CD14-positive monocyte (primary cell): ENCODE data around the gene TMEM179. TPM values are rescaled to one million over a fixed set of nuclear protein-coding genes. Genes with fewer than 3 reads are reported as not detected.

Experiments used
- DNase-seq, 3 donors: peaks; one replicate each; pipeline ENCODE4 v3.0.0-alpha.2; 2011 to 2022
- H2AFZ ChIP-seq: 2 replicates; pipeline ENCODE4 v1.6.0; 2012; ENCODE audit warnings: mild to moderate bottlenecking, low read depth, low read length, inconsistent platforms; ENCODE audit not compliant: insufficient read depth, poor library complexity, severe bottlenecking
- H3K27ac ChIP-seq, 2 donors: 1 replicate in 1 of 2; 2 replicates in 1 of 2; pipeline ENCODE4 v1.5.1; 2012 to 2013; ENCODE audit warnings: low read length in 2 of 2, control low read depth in 1 of 2, inconsistent platforms in 1 of 2, low read depth in 1 of 2, mild to moderate bottlenecking in 1 of 2
- H3K27me3 ChIP-seq, 2 donors: one replicate each; pipeline versions ENCODE4 v1.6.0 to v1.6.1; 2011 to 2013; ENCODE audit warnings: low read length in 2 of 2; ENCODE audit not compliant: control insufficient read depth in 2 of 2, insufficient read depth in 2 of 2
- H3K36me3 ChIP-seq, 2 donors: replicated peaks in 1 of 2; 1 replicate in 1 of 2; 2 replicates in 1 of 2; pipeline versions ENCODE4 v1.5.1 to v1.6.1; 2012 to 2013; ENCODE audit warnings: low read length in 2 of 2, control low read depth in 1 of 2, inconsistent platforms in 1 of 2, mild to moderate bottlenecking in 1 of 2; ENCODE audit not compliant: insufficient read depth in 2 of 2, control insufficient read depth in 1 of 2
- H3K4me1 ChIP-seq, 2 donors: 1 replicate in 1 of 2; 2 replicates in 1 of 2; pipeline versions ENCODE4 v1.5.1 to v1.6.1; 2012 to 2013; ENCODE audit warnings: low read length in 2 of 2, control low read depth in 1 of 2, inconsistent platforms in 1 of 2, mild to moderate bottlenecking in 1 of 2, moderate library complexity in 1 of 2; ENCODE audit not compliant: insufficient read depth in 2 of 2, control insufficient read depth in 1 of 2
- H3K4me2 ChIP-seq: replicated peaks from 2 replicates; pipeline ENCODE3; 2012; ENCODE audit warnings: low read length, moderate library complexity, mild to moderate bottlenecking; ENCODE audit not compliant: poor library complexity, severe bottlenecking; ENCODE audit errors: extremely low read depth
- H3K4me3 ChIP-seq, 3 experiments: fragments of 200-600 bp in 1 of 3; sonication (generic) in 1 of 3; replicated peaks in 1 of 3; 1 replicate in 2 of 3; 2 replicates in 1 of 3; pipeline ENCODE4 v1.5.1; 2011 to 2013; ENCODE audit warnings: low read length in 3 of 3, mild to moderate bottlenecking in 3 of 3, control low read depth in 2 of 3, low read depth in 2 of 3, inconsistent platforms in 1 of 3, moderate library complexity in 1 of 3
- H3K79me2 ChIP-seq: 2 replicates; pipeline ENCODE4 v1.6.0; 2012; ENCODE audit warnings: mild to moderate bottlenecking, control low read depth, inconsistent platforms, low read length, moderate library complexity; ENCODE audit not compliant: insufficient read depth
- H3K9ac ChIP-seq: 2 replicates; pipeline ENCODE4 v1.6.0; 2017; ENCODE audit warnings: low read length, mild to moderate bottlenecking; ENCODE audit not compliant: insufficient read depth, poor library complexity, severe bottlenecking
- H3K9me3 ChIP-seq, 2 donors: replicated peaks in 1 of 2; 1 replicate in 1 of 2; 2 replicates in 1 of 2; pipeline versions ENCODE4 v1.5.1 to v1.6.1; 2012 to 2013; ENCODE audit warnings: low read length in 2 of 2, control low read depth in 1 of 2; ENCODE audit not compliant: control insufficient read depth in 1 of 2, insufficient read depth in 1 of 2
- H4K20me1 ChIP-seq: 2 replicates; pipeline ENCODE4 v1.6.0; 2012; ENCODE audit warnings: mild to moderate bottlenecking, low read length, control low read depth, moderate library complexity; ENCODE audit not compliant: insufficient read depth
- H3K27ac Mint-ChIP-seq, 7 donors: one replicate each; pipeline ENCODE4 v1.8.0; 2020; ENCODE audit warnings: mild to moderate bottlenecking in 7 of 7, mixed read lengths in 7 of 7, moderate library complexity in 6 of 7, inconsistent platforms in 2 of 7
- H3K27me3 Mint-ChIP-seq, 3 donors: one replicate each; pipeline ENCODE4 v1.8.0; 2021 to 2022; ENCODE audit warnings: low read depth in 3 of 3, mild to moderate bottlenecking in 3 of 3, mixed read lengths in 3 of 3, moderate library complexity in 3 of 3, inconsistent platforms in 1 of 3
- H3K36me3 Mint-ChIP-seq, 2 donors: one replicate each; pipeline ENCODE4 v1.8.0; 2020; ENCODE audit warnings: mixed read lengths in 2 of 2, inconsistent platforms in 1 of 2, mild to moderate bottlenecking in 1 of 2
- H3K4me1 Mint-ChIP-seq: one replicate; pipeline ENCODE4 v1.8.0; 2020; ENCODE audit warnings: mild to moderate bottlenecking, mixed read lengths
- H3K4me3 Mint-ChIP-seq, 2 donors: one replicate each; pipeline ENCODE4 v1.8.0; 2020; ENCODE audit warnings: mild to moderate bottlenecking in 2 of 2, mixed read lengths in 2 of 2, moderate library complexity in 1 of 2
- H3K9me3 Mint-ChIP-seq, 7 donors: one replicate each; pipeline ENCODE4 v1.8.0; 2020 to 2022; ENCODE audit warnings: mixed read lengths in 7 of 7, mild to moderate bottlenecking in 6 of 7, moderate library complexity in 6 of 7, inconsistent platforms in 2 of 7
- WGBS: methylation state at CpG from one replicate; pipeline ENCODE4 v1.1.5; 2013; ENCODE audit warnings: missing lambda C conversion rate; ENCODE audit not compliant: insufficient coverage; 5-methylcytosine and 5-hydroxymethylcytosine counted together
- intact Hi-C, 2 donors: fragments of 100-400 bp; cut with micrococcal nuclease; formaldehyde crosslinking; loops; one replicate each; pipeline versions ENCODE4 v1.15.0 to v1.15.1; 2023
- polyA plus RNA-seq, 3 donors: library from polyadenylated mRNA; depleted of rRNA in 1 of 3; unstranded in 2 of 3; stranded (reverse) in 1 of 3; fragments of 300-500 nt in 2 of 3; fragments of >200 nt in 1 of 3; fragmentation: Illumina TruSeq in 2 of 3; gene quantifications; 1 replicate in 2 of 3; 2 replicates in 1 of 3; pipeline ENCODE4 v1.2.3, GENCODE V29; 2012 to 2021
- TF ChIP-seq, protein P1 (sequence below): fragments of 200-600 bp; IDR thresholded peaks from one replicate; pipeline ENCODE4 v1.8.0; 2022; ENCODE audit warnings: antibody characterized with exemption, mild to moderate bottlenecking

TMEM179 gene
- polyA plus RNA-seq, 3 donors = not detected

DNA sequence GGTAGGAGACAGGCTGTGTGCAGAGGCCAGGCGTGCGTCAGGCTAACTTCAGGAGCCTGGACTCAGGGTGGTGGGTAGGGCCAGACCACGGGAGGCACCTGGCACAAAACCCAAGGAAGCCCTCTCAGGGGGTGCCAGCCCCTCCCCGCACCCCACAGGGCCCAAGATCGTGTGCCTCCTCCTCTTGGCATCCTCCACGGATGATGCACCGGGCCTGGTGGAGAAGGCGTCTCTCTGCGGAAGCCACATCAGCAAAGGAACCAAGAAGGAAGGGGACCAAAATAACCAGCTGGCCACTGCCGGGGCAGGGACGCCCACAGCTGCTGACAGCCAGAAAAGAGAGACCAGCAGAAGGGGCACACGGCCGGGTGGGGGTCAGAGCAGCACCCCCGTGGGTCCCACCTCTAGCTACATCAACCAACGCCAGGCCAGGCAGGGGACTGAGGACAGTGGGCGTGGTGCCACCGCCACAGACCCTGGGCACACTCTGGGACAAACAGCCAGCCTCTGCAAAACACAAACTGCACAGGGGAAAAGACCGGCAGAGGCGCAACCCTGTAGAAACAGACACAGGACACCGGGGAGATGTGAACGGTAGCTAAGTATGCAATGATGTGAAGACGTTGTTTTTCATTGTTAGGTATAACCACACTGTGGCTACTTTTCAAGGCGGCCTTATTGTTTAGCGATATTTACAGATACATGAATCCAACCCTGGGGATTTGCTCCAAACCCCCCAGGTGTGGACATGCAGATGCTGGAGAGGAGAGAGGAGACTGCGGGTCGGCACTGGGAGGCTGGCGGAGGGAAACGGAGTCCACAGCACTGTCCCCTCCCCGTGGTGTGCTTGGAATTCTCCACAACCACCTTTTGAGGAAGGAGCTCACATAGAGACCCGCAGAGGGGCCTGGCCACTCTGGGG is 51.1 kb downstream of the TMEM179 start:
- Histone ChIP-seq H3K79me2 (no peaks in the 10 kb centered on the region), H3K27ac (no peak overlapping the region), H3K4me3 (no peak overlapping the region), H3K9ac (no peak overlapping the region), H3K9me3 (no peaks in the 10 kb centered on the region), H3K27me3 (no peaks in the 10 kb centered on the region), H3K4me2 (no peak overlapping the region), H4K20me1 (no peaks in the 10 kb centered on the region), H3K4me1 (no peaks in the 10 kb centered on the region), H2AFZ (no peak overlapping the region), H3K36me3 (no peaks in the 10 kb centered on the region)
- Mint-ChIP-seq H3K36me3 (no peaks in the 10 kb centered on the region), H3K27me3 (peaks cover 0 to 2% (median 1%) of the 10 kb centered on the region in 3 donors), H3K4me3 (no peak overlapping the region), H3K9me3 (no peaks in the 10 kb centered on the region), H3K4me1 (no peaks in the 10 kb centered on the region), H3K27ac (no peak overlapping the region)
- no peak for DNase-seq
- intact Hi-C loops = no loop called here
- 85% methylated on average over 21 of the region's 30 CpGs for WGBS
- TF ChIP-seq, protein P1, sequence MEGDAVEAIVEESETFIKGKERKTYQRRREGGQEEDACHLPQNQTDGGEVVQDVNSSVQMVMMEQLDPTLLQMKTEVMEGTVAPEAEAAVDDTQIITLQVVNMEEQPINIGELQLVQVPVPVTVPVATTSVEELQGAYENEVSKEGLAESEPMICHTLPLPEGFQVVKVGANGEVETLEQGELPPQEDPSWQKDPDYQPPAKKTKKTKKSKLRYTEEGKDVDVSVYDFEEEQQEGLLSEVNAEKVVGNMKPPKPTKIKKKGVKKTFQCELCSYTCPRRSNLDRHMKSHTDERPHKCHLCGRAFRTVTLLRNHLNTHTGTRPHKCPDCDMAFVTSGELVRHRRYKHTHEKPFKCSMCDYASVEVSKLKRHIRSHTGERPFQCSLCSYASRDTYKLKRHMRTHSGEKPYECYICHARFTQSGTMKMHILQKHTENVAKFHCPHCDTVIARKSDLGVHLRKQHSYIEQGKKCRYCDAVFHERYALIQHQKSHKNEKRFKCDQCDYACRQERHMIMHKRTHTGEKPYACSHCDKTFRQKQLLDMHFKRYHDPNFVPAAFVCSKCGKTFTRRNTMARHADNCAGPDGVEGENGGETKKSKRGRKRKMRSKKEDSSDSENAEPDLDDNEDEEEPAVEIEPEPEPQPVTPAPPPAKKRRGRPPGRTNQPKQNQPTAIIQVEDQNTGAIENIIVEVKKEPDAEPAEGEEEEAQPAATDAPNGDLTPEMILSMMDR = no peak

GRCh38 chr14:104552738-104553125 is 51.8 kb downstream of the TMEM179 start:
- intact Hi-C loops = no loop called here
- Mint-ChIP-seq H3K27me3 (peaks cover 0 to 2% (median 1%) of the 10 kb centered on the region in 3 donors), H3K27ac (no peak overlapping the region), H3K9me3 (no peaks in the 10 kb centered on the region), H3K4me1 (no peaks in the 10 kb centered on the region), H3K36me3 (no peaks in the 10 kb centered on the region), H3K4me3 (no peak overlapping the region)
- Histone ChIP-seq H3K4me3 (no peak overlapping the region), H2AFZ (no peak overlapping the region), H4K20me1 (no peaks in the 10 kb centered on the region), H3K9ac (no peak overlapping the region), H3K36me3 (no peaks in the 10 kb centered on the region), H3K4me2 (no peak overlapping the region), H3K79me2 (no peaks in the 10 kb centered on the region), H3K27ac (no peak overlapping the region), H3K4me1 (no peaks in the 10 kb centered on the region), H3K9me3 (no peaks in the 10 kb centered on the region), H3K27me3 (no peaks in the 10 kb centered on the region)
- 80% methylated on average over 4 of the region's 9 CpGs for WGBS
- DNase-seq = no peak
- TF ChIP-seq, protein P1 = no peak
